Activated T-helper 2 cell treated with anti-CD3 and anti-CD28 coated beads, Interferon-gamma antibody, Interleukin-2, Interleukin-4, amounts not matched to agents 10 μg/mL and 5 μg/mL and 100 μg/mL, durations not matched to agents 14 hours and 24 hours and 36 hours (primary cell): ENCODE results near the gene TBC1D5. TPM values are rescaled to one million over a fixed set of nuclear protein-coding genes. Genes with fewer than 3 reads are reported as not detected.
"Not testable (repeated sequence)": the region's sequence is repeated elsewhere in the genome, so short reads cannot be mapped to it uniquely, and the experiment has no call there.

ENCODE experiments used
- DNase-seq: peaks from one replicate; pipeline ENCODE4 v3.0.0; 2021; ENCODE audit warnings: low spot score
- H3K27ac Mint-ChIP-seq: one replicate; pipeline ENCODE4 v1.8.0; 2021; ENCODE audit warnings: mixed read lengths
- H3K27me3 Mint-ChIP-seq: one replicate; pipeline ENCODE4 v1.8.0; 2021; ENCODE audit warnings: low read depth, mixed read lengths
- H3K36me3 Mint-ChIP-seq: one replicate; pipeline ENCODE4 v1.8.0; 2021; ENCODE audit warnings: low read depth, mixed read lengths
- H3K4me1 Mint-ChIP-seq: one replicate; pipeline ENCODE4 v1.8.0; 2021; ENCODE audit warnings: low read depth, mixed read lengths
- H3K4me3 Mint-ChIP-seq: one replicate; pipeline ENCODE4 v1.8.0; 2021; ENCODE audit warnings: low read depth, mild to moderate bottlenecking, moderate library complexity, mixed read lengths
- H3K9me3 Mint-ChIP-seq: one replicate; pipeline ENCODE4 v1.8.0; 2021; ENCODE audit warnings: mixed read lengths
- intact Hi-C: fragments of 100-400 bp; cut with micrococcal nuclease; formaldehyde crosslinking; loops from one replicate; pipeline ENCODE4 v1.15.1; 2023
- total RNA-seq: library from RNA; stranded (reverse); gene quantifications from 2 replicates; pipeline ENCODE4 v1.2.3, GENCODE V29; 2022

The TBC1D5 gene
- total RNA-seq, 1 donor from 2014 or later: 43.9 TPM

- H3K9me3 Mint-ChIP-seq, intact Hi-C loops, H3K4me1 Mint-ChIP-seq, H3K36me3 Mint-ChIP-seq, DNase-seq, H3K27ac Mint-ChIP-seq, H3K27me3 Mint-ChIP-seq, H3K4me3 Mint-ChIP-seq: not testable (repeated sequence)
Observed at GRCh38 chr3:17532446-17532845, 210.0 kb downstream of the TBC1D5 start.

GRCh38 chr3:17529677-17530076 is 212.8 kb downstream of the TBC1D5 start:
- Mint-ChIP-seq H3K4me1 (peaks cover 3% of the 10 kb centered on the region), H3K9me3 (peaks cover 3% of the 10 kb centered on the region), H3K36me3 (peaks cover 3% of the 10 kb centered on the region), H3K27me3 (no peaks in the 10 kb centered on the region), H3K27ac (no peak overlapping the region), H3K4me3 (no peak overlapping the region)
- no peak for DNase-seq
- intact Hi-C loops: no loop called here

GRCh38 chr3:17518189-17519059 is 224.0 kb downstream of the TBC1D5 start:
- H3K4me1 Mint-ChIP-seq: peaks cover 2% of the 10 kb centered on the region
- H3K27ac Mint-ChIP-seq: no peak overlapping the region
- H3K4me3 Mint-ChIP-seq: no peak overlapping the region
- DNase-seq: no peak
- H3K9me3 Mint-ChIP-seq: no peaks in the 10 kb centered on the region
- intact Hi-C loops: no loop called here
- no peaks in the 10 kb centered on the region for H3K36me3 Mint-ChIP-seq
- H3K27me3 Mint-ChIP-seq: no peaks in the 10 kb centered on the region

- Mint-ChIP-seq H3K27me3 (no peaks in the 10 kb centered on the region), H3K9me3 (no peaks in the 10 kb centered on the region), H3K4me1 (peaks cover 2% of the 10 kb centered on the region), H3K4me3 (no peak overlapping the region), H3K27ac (no peak overlapping the region), H3K36me3 (no peaks in the 10 kb centered on the region)
- intact Hi-C loops: no loop called here
- DNase-seq: no peak
Observed at GRCh38 chr3:17515445-17516234, 226.8 kb downstream of the TBC1D5 start.

GRCh38 chr3:17514597-17514996 is 227.8 kb downstream of the TBC1D5 start:
- Mint-ChIP-seq H3K4me3 (no peak overlapping the region), H3K27me3 (no peaks in the 10 kb centered on the region), H3K9me3 (no peaks in the 10 kb centered on the region), H3K36me3 (no peaks in the 10 kb centered on the region), H3K27ac (no peak overlapping the region), H3K4me1 (peaks cover 2% of the 10 kb centered on the region)
- intact Hi-C loops: no loop called here
- DNase-seq: no peak

GRCh38 chr3:17510265-17510664 is 232.2 kb downstream of the TBC1D5 start:
- DNase-seq: no peak
- peaks cover 2% of the 10 kb centered on the region for H3K4me1 Mint-ChIP-seq
- no peak overlapping the region for H3K27ac Mint-ChIP-seq
- intact Hi-C loops: no loop called here
- H3K9me3 Mint-ChIP-seq: no peaks in the 10 kb centered on the region
- H3K4me3 Mint-ChIP-seq: no peak overlapping the region
- H3K27me3 Mint-ChIP-seq: no peaks in the 10 kb centered on the region
- H3K36me3 Mint-ChIP-seq: no peaks in the 10 kb centered on the region

- Mint-ChIP-seq H3K36me3 (no peaks in the 10 kb centered on the region), H3K27ac (no peak overlapping the region), H3K4me1 (no peaks in the 10 kb centered on the region), H3K9me3 (no peaks in the 10 kb centered on the region), H3K4me3 (no peak overlapping the region), H3K27me3 (no peaks in the 10 kb centered on the region)
- intact Hi-C loops: no loop called here
- DNase-seq: no peak
Observed at GRCh38 chr3:17508180-17508752, 234.2 kb downstream of the TBC1D5 start.

GRCh38 chr3:17507480-17507879 is 235.0 kb downstream of the TBC1D5 start:
- Mint-ChIP-seq H3K9me3 (no peaks in the 10 kb centered on the region), H3K27ac (no peak overlapping the region), H3K4me1 (no peaks in the 10 kb centered on the region), H3K27me3 (no peaks in the 10 kb centered on the region), H3K4me3 (no peak overlapping the region), H3K36me3 (no peaks in the 10 kb centered on the region)
- DNase-seq: no peak
- intact Hi-C loops: no loop called here

- H3K27me3 Mint-ChIP-seq: no peaks in the 10 kb centered on the region
- H3K4me1 Mint-ChIP-seq: no peaks in the 10 kb centered on the region
- no peak for DNase-seq
- H3K27ac Mint-ChIP-seq: no peak overlapping the region
- no peaks in the 10 kb centered on the region for H3K36me3 Mint-ChIP-seq
- no peak overlapping the region for H3K4me3 Mint-ChIP-seq
- no peaks in the 10 kb centered on the region for H3K9me3 Mint-ChIP-seq
- intact Hi-C loops: no loop called here
Observed at GRCh38 chr3:17505856-17506255, 236.6 kb downstream of the TBC1D5 start.

GRCh38 chr3:17501745-17502144 is 240.7 kb downstream of the TBC1D5 start:
- Mint-ChIP-seq H3K36me3 (no peaks in the 10 kb centered on the region), H3K27ac (no peak overlapping the region), H3K9me3 (no peaks in the 10 kb centered on the region), H3K27me3 (no peaks in the 10 kb centered on the region), H3K4me1 (no peaks in the 10 kb centered on the region), H3K4me3 (no peak overlapping the region)
- no peak for DNase-seq
- intact Hi-C loops: no loop called here

GRCh38 chr3:17500618-17501017 is 241.8 kb downstream of the TBC1D5 start:
- no peak for DNase-seq
- no peaks in the 10 kb centered on the region for H3K36me3 Mint-ChIP-seq
- H3K9me3 Mint-ChIP-seq: no peaks in the 10 kb centered on the region
- no peak overlapping the region for H3K27ac Mint-ChIP-seq
- no peaks in the 10 kb centered on the region for H3K4me1 Mint-ChIP-seq
- no peak overlapping the region for H3K4me3 Mint-ChIP-seq
- intact Hi-C loops: no loop called here
- no peaks in the 10 kb centered on the region for H3K27me3 Mint-ChIP-seq

- Mint-ChIP-seq H3K36me3 (no peaks in the 10 kb centered on the region), H3K27ac (no peak overlapping the region), H3K4me1 (no peaks in the 10 kb centered on the region), H3K9me3 (peaks cover 32% of the 10 kb centered on the region), H3K27me3 (no peaks in the 10 kb centered on the region), H3K4me3 (no peak overlapping the region)
- no peak for DNase-seq
- intact Hi-C loops: no loop called here
Observed at GRCh38 chr3:17494117-17494809, 248.2 kb downstream of the TBC1D5 start.
